ENCODE measurements around the gene VMP1. TPM values are rescaled to one million over a fixed set of nuclear protein-coding genes. Genes with fewer than 3 reads are reported as not detected.

Gene VMP1
- total and polyA plus RNA-seq, 2 of the 13 experiments (the other 11 are each of a cell fraction or from before 2014, with no cell fraction given), result 186 to 271 TPM

DNA sequence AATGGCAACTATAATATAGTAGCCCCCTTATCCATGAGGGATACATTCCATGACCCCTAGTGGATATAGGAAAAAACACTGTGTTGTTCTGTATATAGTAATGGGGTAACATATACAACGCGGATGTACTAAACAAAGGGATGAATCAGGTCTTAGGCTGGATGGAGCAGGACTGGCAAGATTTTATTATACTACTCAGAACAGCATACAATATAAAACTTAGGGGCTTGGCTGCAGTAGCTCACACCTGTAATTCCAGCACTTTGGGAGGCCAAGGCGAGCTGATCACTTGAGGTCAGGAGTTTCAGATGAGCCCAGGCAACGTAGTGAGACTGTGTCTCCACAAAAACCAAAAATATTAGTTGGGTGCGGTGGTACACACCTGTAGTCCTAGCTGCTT, 26.8 kb downstream of the VMP1 start (continued):
- TF ChIP-seq, protein P1, sequence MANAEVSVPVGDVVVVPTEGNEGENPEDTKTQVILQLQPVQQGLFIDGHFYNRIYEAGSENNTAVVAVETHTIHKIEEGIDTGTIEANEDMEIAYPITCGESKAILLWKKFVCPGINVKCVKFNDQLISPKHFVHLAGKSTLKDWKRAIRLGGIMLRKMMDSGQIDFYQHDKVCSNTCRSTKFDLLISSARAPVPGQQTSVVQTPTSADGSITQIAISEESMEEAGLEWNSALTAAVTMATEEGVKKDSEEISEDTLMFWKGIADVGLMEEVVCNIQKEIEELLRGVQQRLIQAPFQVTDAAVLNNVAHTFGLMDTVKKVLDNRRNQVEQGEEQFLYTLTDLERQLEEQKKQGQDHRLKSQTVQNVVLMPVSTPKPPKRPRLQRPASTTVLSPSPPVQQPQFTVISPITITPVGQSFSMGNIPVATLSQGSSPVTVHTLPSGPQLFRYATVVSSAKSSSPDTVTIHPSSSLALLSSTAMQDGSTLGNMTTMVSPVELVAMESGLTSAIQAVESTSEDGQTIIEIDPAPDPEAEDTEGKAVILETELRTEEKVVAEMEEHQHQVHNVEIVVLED (CRISPR knock-in tag; IDR thresholded peaks at IDR 0.05; ENCODE audit: borderline replicate concordance), result no peak

GRCh38 chr17:59737324-59737723, 29.9 kb downstream of the VMP1 start:
- Histone ChIP-seq H3K27me3 (ENCODE audit: control insufficient read depth in 1 of 2, insufficient read depth in 2 of 2, low read length in 2 of 2) (no peaks in the 10 kb centered on the region), H3K4me2 (ENCODE audit: low read depth, low read length) (no peak overlapping the region), H4K20me1 (ENCODE audit: insufficient read depth, low read length) (no peaks in the 10 kb centered on the region), H3K9ac (ENCODE audit: insufficient read depth, low read depth, low read length) (no peak overlapping the region), H2AFZ (ENCODE audit: low read length) (no peak overlapping the region), H3K79me2 (ENCODE audit: insufficient read depth, low read length) (no peaks in the 10 kb centered on the region), H3K27ac (ENCODE audit: extremely low read length, insufficient read depth, low read length) (no peak overlapping the region), H3K9me3 (ENCODE audit: low read length) (no peaks in the 10 kb centered on the region), H3K36me3 (replicated peaks in 1 of 2; ENCODE audit: control insufficient read depth in 1 of 2, insufficient read depth in 2 of 2, low read length in 2 of 2) (peaks cover 7 to 35% of the 10 kb centered on the region in 2 experiments), H3K4me3 (replicated peaks in 1 of 3; ENCODE audit: insufficient read depth in 1 of 3, low read depth in 2 of 3, low read length in 3 of 3) (no peak overlapping the region), H3K4me1 (ENCODE audit: insufficient read depth, low read length) (no peaks in the 10 kb centered on the region)
- TF ChIP-seq HOXA3 (CRISPR knock-in tag; IDR thresholded peaks at IDR 0.05) (no peak), ZNF513 (CRISPR knock-in tag; conservative IDR thresholded peaks at IDR 0.05) (no peak), ZNF567 (CRISPR knock-in tag; IDR thresholded peaks at IDR 0.05; ENCODE audit: borderline replicate concordance) (no peak), ZFY (CRISPR knock-in tag; IDR thresholded peaks at IDR 0.05) (no peak), RBM39 (IDR thresholded peaks at IDR 0.05; ENCODE audit: low read depth, low read length, poor library complexity, severe bottlenecking) (no peak), ZNF672 (CRISPR knock-in tag; IDR thresholded peaks at IDR 0.05) (no peak), MAZ (IDR thresholded peaks at IDR 0.05; ENCODE audit: borderline replicate concordance, low read depth, low read length) (no peak), MAZ (CRISPR knock-in tag; IDR thresholded peaks at IDR 0.05; ENCODE audit: low read depth) (no peak), ZNF841 (CRISPR knock-in tag; IDR thresholded peaks at IDR 0.05; ENCODE audit: borderline replicate concordance) (no peak), CBFB (CRISPR knock-in tag; IDR thresholded peaks at IDR 0.05) (no peak), ZNF879 (CRISPR knock-in tag; IDR thresholded peaks at IDR 0.05) (no peak), MED1 (CRISPR knock-in tag; IDR thresholded peaks at IDR 0.05) (no peak), NCOA2 (CRISPR knock-in tag; IDR thresholded peaks at IDR 0.05) (no peak)
- ATAC-seq, result no peak
- ChIA-PET POLR2A (interaction anchor here (0.8 kb wide), 1 partner anchor 30 kb away, joined by 3 read pairs; the partner anchor contains the start of genes PTRH2 and VMP1), CTCF (ENCODE audit: low intra/inter-chr PET ratio, low total read pairs) (no interaction called here)
- FAIRE-seq, result no peak
- BruUV-seq (replicated peaks), result no TSS peak
- intact Hi-C loops (cut with micrococcal nuclease; ENCODE audit: unreplicated experiment) (no loop called here), in situ Hi-C loops (cut with HindIII; ENCODE audit: extremely low pct_ligation_motif_present, low pct_unique_long_range_greater_than_20kb) (no loop called here)
- no peak for DNase-seq (ENCODE audit: low spot score)
- 96% methylated on average over 3 of the region's 3 CpGs for WGBS (ENCODE audit: low lambda C conversion rate)
